OCI-LY7 (cell line): Measurements from ENCODE around the gene CEP76.

ENCODE experiments used
- CTCF ChIP-seq: fragments of 200-600 bp; sonication (generic); conservative IDR thresholded peaks from 2 replicates; pipeline ENCODE4 v1.5.1; 2014; ENCODE audit warnings: mild to moderate bottlenecking, antibody characterized with exemption, low read length, moderate library complexity, mixed read lengths
- EZH2phosphoT487 ChIP-seq: fragments of 200-600 bp; sonication (generic); IDR thresholded peaks from 2 replicates; pipeline ENCODE4 v1.6.1; 2018; ENCODE audit warnings: low read depth, borderline replicate concordance, mild to moderate bottlenecking, mixed run types, antibody characterized with exemption, low read length, moderate library complexity, mixed read lengths

GRCh38 chr18:12628706-12629702 is 73.5 kb downstream of the CEP76 start:
- TF ChIP-seq CTCF, result no peak
- no peak for TF ChIP-seq EZH2phosphoT487
